Heart right ventricle (tissue), 16 donors: ENCODE results near the gene NANOG. TPM values are rescaled to one million over a fixed set of nuclear protein-coding genes. Genes with fewer than 3 reads are reported as not detected.
"Not testable (repeated sequence)": the region's sequence is repeated elsewhere in the genome, so short reads cannot be mapped to it uniquely, and the experiment has no call there.

ENCODE experiments used
- ATAC-seq, 8 donors: fragments of 200-7000 bp; cut with Tn5 transposase; one replicate each; pipeline ENCODE4 v1.9.1; 2020; ENCODE audit warnings: mild to moderate bottlenecking in 8 of 8, moderate library complexity in 8 of 8, moderate number of reproducible peaks in 1 of 8
- DNase-seq, 2 donors: peaks; one replicate each; pipeline ENCODE4 v3.0.0-alpha.2; 2020
- H3K27ac ChIP-seq, 10 donors: fragments of 200-600 bp; sonication (generic) in 2 of 10; one replicate each; pipeline versions ENCODE4 v1.5.0 to v1.8.0; 2020 to 2022; ENCODE audit warnings: mild to moderate bottlenecking in 3 of 10
- H3K27me3 ChIP-seq, 7 donors: fragments of 200-600 bp; one replicate each; pipeline ENCODE4 v1.8.0; 2021 to 2022; ENCODE audit warnings: mild to moderate bottlenecking in 2 of 7
- H3K36me3 ChIP-seq, 9 donors: fragments of 200-600 bp; sonication (generic) in 1 of 9; one replicate each; pipeline versions ENCODE4 v1.5.0 to v1.8.0; 2020 to 2022; ENCODE audit warnings: mild to moderate bottlenecking in 2 of 9
- H3K4me1 ChIP-seq, 9 donors: fragments of 200-600 bp; sonication (generic) in 1 of 9; one replicate each; pipeline versions ENCODE4 v1.5.0 to v1.8.0; 2020 to 2022; ENCODE audit warnings: mild to moderate bottlenecking in 4 of 9
- H3K4me3 ChIP-seq, 10 donors: fragments of 200-600 bp; sonication (generic) in 2 of 10; one replicate each; pipeline versions ENCODE4 v1.5.0 to v1.8.0; 2020 to 2022; ENCODE audit warnings: mild to moderate bottlenecking in 7 of 10, moderate library complexity in 2 of 10
- H3K9me3 ChIP-seq, 11 donors: fragments of 200-600 bp in 10 of 11; sonication (generic) in 2 of 11; one replicate each; pipeline versions ENCODE4 v1.5.0 to v1.8.0; 2013 to 2022; ENCODE audit warnings: mild to moderate bottlenecking in 2 of 11, control low read depth in 1 of 11, moderate library complexity in 1 of 11
- CTCF ChIP-seq, 9 donors: fragments of 200-600 bp; sonication (generic) in 2 of 9; IDR thresholded peaks; one replicate each; pipeline versions ENCODE4 v1.5.0 to v1.8.0; 2021 to 2022; ENCODE audit warnings: antibody characterized with exemption in 9 of 9, mild to moderate bottlenecking in 5 of 9, moderate library complexity in 1 of 9
- WGBS, 2 donors: extraction: QIAGEN DNeasy Blood & Tissue Kit; methylation state at CpG; one replicate each; pipeline ENCODE4 v1.1.7; 2013; ENCODE audit warnings: inconsistent platforms in 1 of 2; 5-methylcytosine and 5-hydroxymethylcytosine counted together
- intact Hi-C, 10 donors: fragments of 100-400 bp; cut with DNase I; formaldehyde crosslinking; loops; one replicate each; pipeline versions ENCODE4 v1.11.1 to v1.14.2; 2022
- polyA plus RNA-seq, 2 donors: library from polyadenylated mRNA; stranded (reverse); fragments of 200-250 nt; gene quantifications; one replicate each; pipeline ENCODE4 v1.2.3, GENCODE V29; 2013
- total RNA-seq, 10 donors: library from RNA; stranded (reverse); fragmentation: NEBNext Ultra II Directional in 3 of 10; extraction: Animal tissue kit (Norgen Biotek cat#: 25700) in 3 of 10; gene quantifications; one replicate each; pipeline versions ENCODE4 v1.2.1 to v1.2.4, GENCODE V29; 2021 to 2023
- donor health status: Arrhythmogenic right ventricular cardiomyopathy.
- donor health status: ischemic (EF 13 %, LVEDD 7.1; RV severe dilation, severe dysfunction).
- donor health status: healthy with polysubstance abuse.
- donor health status: DM: no; HTN: yes; CAD: no.
- donor health status: DM: no; HTN: no; CAD: no.
- donor health status: ischemic (EF 25% LVEDD 6.9; RV normal size, moderate dysfunction).
- donor health status: ischemic (EF 25% LVEDD 5.7; RV mildly dilated, moderate dysfunction).
- donor health status: healthy.
- donor health status: DM: yes; HTN: yes; CAD: no.
- donor health status: Ischemic cardiomyopathy.
- donor health status: ischemic (EF 35%, LVEDD 5.7; RV mildly dilated, moderate dysfunction).
- donor health status: nonischemic (EF 11% LVEDD 7.7; RV severe dilation, severe dysfunction).
- donor health status: DM: yes; HTN: yes; CAD: no.
- donor health status: PGD.
- donor health status: ischemic (EF 29% LVEDD 5.4; RV normal size, mild dysfunction).
- donor health status: nonischemic (EF 23%, LVEDD 6.1; RV moderate dilation, normal function).

NANOG gene
- total and polyA plus RNA-seq, 12 donors, result 0.12 to 0.23 TPM; not detected in 10

DNA sequence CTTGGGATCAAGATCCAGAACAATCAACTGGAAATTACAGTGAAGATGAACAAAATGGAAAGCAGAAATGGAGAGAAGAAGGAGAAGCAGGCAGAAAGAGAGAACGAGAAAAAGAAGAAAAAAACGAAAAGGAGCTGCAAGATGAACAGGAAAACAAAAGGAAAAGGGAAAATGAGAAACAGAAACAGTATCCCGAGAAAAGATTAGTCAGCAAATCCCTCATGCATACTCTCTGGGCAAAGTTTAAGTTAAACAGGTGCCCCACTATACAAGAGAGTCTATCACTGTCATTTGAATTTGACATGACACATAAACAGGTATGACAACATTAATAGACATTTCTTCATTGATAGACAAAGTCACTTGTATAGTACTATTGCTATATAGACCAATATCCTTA lies 19.2 kb upstream of the NANOG start:
- Histone ChIP-seq H3K36me3 (no peaks in the 10 kb centered on the region), H3K4me3 (no peak overlapping the region), H3K27ac (no peak overlapping the region), H3K27me3 (peaks cover 0 to 5% (median 0%) of the 10 kb centered on the region in 7 donors), H3K9me3 (no peaks in the 10 kb centered on the region), H3K4me1 (no peaks in the 10 kb centered on the region)
- intact Hi-C loops, result no loop called here
- WGBS, 2 donors, result 60 to 62% methylated on average over 3 of the region's 3 CpGs
- ATAC-seq (no peak), DNase-seq (no peak)
- TF ChIP-seq CTCF (IDR thresholded peaks at IDR 0.05), result no peak

- DNase-seq, result no peak
- Histone ChIP-seq H3K4me3 (no peak overlapping the region), H3K27ac (no peak overlapping the region), H3K9me3 (no peaks in the 10 kb centered on the region), H3K27me3 (peaks cover 0 to 5% (median 0%) of the 10 kb centered on the region in 7 donors), H3K4me1 (no peaks in the 10 kb centered on the region), H3K36me3 (no peaks in the 10 kb centered on the region)
- intact Hi-C loops, result no loop called here
- 79 to 86% methylated on average over 3 of the region's 3 CpGs for WGBS, 2 donors
- TF ChIP-seq CTCF (IDR thresholded peaks at IDR 0.05), result no peak
- no peak for ATAC-seq
These were observed 7.9 kb upstream of the NANOG start for GRCh38 chr12:7781274-7781673.

DNA sequence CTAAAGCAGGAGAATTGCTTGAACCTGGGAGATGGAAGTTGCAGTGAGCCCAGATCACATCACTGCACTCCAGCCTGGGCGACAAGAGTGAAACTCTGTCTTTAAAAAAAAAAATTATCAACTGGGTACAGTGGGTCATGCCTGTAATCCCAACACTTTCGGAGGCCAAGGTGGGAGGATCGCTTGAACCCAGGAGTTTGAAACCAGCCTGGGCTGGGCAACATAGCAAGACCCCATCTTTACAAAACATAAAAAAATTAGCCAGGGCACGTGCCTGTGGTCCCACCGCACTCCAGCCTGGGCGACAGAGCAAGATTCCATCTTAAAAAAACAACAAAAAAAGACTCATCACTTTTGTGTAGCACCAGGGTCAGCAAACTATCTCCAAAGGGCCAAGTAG lies 7.1 kb upstream of the NANOG start:
- DNase-seq, result no peak

DNA sequence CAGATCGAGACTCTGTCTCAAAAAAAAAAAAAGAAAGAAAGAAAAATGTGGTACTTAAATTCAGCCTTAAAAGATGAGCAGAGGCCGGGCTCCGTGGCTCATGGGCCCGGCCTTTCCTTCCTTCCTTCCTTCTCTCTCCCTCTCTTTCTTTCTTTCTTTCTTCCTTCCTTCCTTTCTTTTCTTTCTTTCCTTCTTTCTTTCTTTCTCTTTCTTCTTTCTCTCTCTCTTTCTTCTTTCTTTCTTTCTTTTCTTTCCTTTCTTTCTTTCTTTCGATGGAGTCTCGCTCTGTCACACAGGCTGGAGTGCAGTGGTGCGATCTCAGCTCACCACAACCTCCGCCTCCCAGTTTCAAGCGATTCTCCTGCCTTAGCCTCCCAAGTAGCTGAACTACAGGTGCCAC lies 5.8 kb upstream of the NANOG start:
- DNase-seq, H3K4me1 ChIP-seq, H3K27ac ChIP-seq, ATAC-seq, H3K9me3 ChIP-seq, H3K36me3 ChIP-seq, H3K4me3 ChIP-seq, intact Hi-C loops: not testable (repeated sequence)
- H3K27me3 ChIP-seq, result peaks cover 0 to 20% (median 13%) of the 10 kb centered on the region in 7 donors
- 79 to 84% methylated on average over 9 of the region's 9 CpGs for WGBS, 2 donors

More for the DNA sequence above, 7.1 kb upstream of the NANOG start:
- peaks cover 0 to 6% (median 4%) of the 10 kb centered on the region in 7 donors for H3K27me3 ChIP-seq
- no peak overlapping the region for H3K4me3 ChIP-seq
- TF ChIP-seq CTCF (IDR thresholded peaks at IDR 0.05), result no peak
- intact Hi-C loops, result no loop called here
- H3K27ac ChIP-seq, result no peak overlapping the region
- H3K4me1 ChIP-seq, result no peaks in the 10 kb centered on the region
- WGBS, 2 donors, result 87 to 92% methylated on average over 6 of the region's 6 CpGs
- no peaks in the 10 kb centered on the region for H3K9me3 ChIP-seq
- no peak for ATAC-seq
- H3K36me3 ChIP-seq, result no peaks in the 10 kb centered on the region

- Histone ChIP-seq H3K27me3 (peaks cover 0 to 28% (median 18%) of the 10 kb centered on the region in 7 donors), H3K4me1 (peaks cover 0 to 10% (median 0%) of the 10 kb centered on the region in 9 donors), H3K4me3 (no peak overlapping the region), H3K36me3 (no peaks in the 10 kb centered on the region), H3K27ac (no peak overlapping the region), H3K9me3 (no peaks in the 10 kb centered on the region)
- ATAC-seq, result no peak
- no peak for TF ChIP-seq CTCF (IDR thresholded peaks at IDR 0.05)
- intact Hi-C loops, result no loop called here
- 45 to 70% methylated on average over 2 of the region's 2 CpGs for WGBS, 2 donors
- DNase-seq, result no peak
These were observed 4.5 kb upstream of the NANOG start for GRCh38 chr12:7784701-7785100.
